H1 (cell line): Measurements from ENCODE around the gene LRRC15. TPM values are rescaled to one million over a fixed set of nuclear protein-coding genes. Genes with fewer than 3 reads are reported as not detected.

Experiments used
- CTCF ChIA-PET: fragments of 300-600 bp; sonication (Branson Sonifier 250); formaldehyde crosslinking; loops from one replicate; lab custom pipeline; 2021; ENCODE audit not compliant: partially characterized antibody; lab: Charles Lee
- POLR2A ChIA-PET: fragments of 300-600 bp; sonication (Branson Sonifier 250); formaldehyde crosslinking; loops from one replicate; lab custom pipeline; 2021; ENCODE audit warnings: inconsistent platforms; ENCODE audit not compliant: partially characterized antibody; lab: Charles Lee
- DNase-seq, 2 experiments: peaks; one replicate each; pipeline versions ENCODE4 v3.0.0 to v3.0.0-alpha.2; 2010 to 2022; ENCODE audit warnings: low spot score in 2 of 2, low read depth in 1 of 2, mixed read lengths in 1 of 2
- FAIRE-seq: peaks from 2 replicates; lab custom pipeline; 2011; peaks lifted over from hg19 to GRCh38; lab: Jason Lieb, UNC
- H2AFZ ChIP-seq: 2 replicates; pipeline ENCODE4 v1.8.1; 2012; ENCODE audit warnings: low read length, inconsistent platforms
- H2AK5ac ChIP-seq: 2 replicates; pipeline ENCODE4 v1.6.1; 2013; ENCODE audit warnings: low read depth, low read length
- H2BK120ac ChIP-seq: replicated peaks from 2 replicates; pipeline ENCODE3; 2013; ENCODE audit warnings: low read depth, low read length, inconsistent platforms
- H2BK12ac ChIP-seq: 2 replicates; pipeline ENCODE4 v1.6.1; 2013; ENCODE audit warnings: low read depth, low read length
- H2BK15ac ChIP-seq: 2 replicates; pipeline ENCODE4 v1.6.1; 2013; ENCODE audit warnings: low read length
- H2BK20ac ChIP-seq: 2 replicates; pipeline ENCODE4 v1.6.1; 2013; ENCODE audit warnings: low read length
- H2BK5ac ChIP-seq: 2 replicates; pipeline ENCODE4 v1.6.1; 2013; ENCODE audit warnings: low read depth, low read length
- H3K14ac ChIP-seq: 2 replicates; pipeline ENCODE4 v1.6.1; 2013; ENCODE audit warnings: inconsistent platforms; ENCODE audit not compliant: insufficient read length
- H3K18ac ChIP-seq: 2 replicates; pipeline ENCODE4 v1.6.1; 2013; ENCODE audit warnings: low read length; ENCODE audit errors: extremely low read depth
- H3K23ac ChIP-seq: 2 replicates; pipeline ENCODE4 v1.6.1; 2013; ENCODE audit warnings: inconsistent platforms; ENCODE audit not compliant: insufficient read length
- H3K23me2 ChIP-seq: 2 replicates; pipeline ENCODE4 v1.6.1; 2013; ENCODE audit warnings: low read depth, low read length
- H3K27ac ChIP-seq: 2 replicates; pipeline ENCODE4 v1.6.1; 2011; ENCODE audit warnings: low read depth, low read length, inconsistent platforms
- H3K27me3 ChIP-seq, 4 experiments: replicated peaks in 1 of 4; 1 replicate in 1 of 4; 2 replicates in 3 of 4; pipeline versions ENCODE4 v1.6.1 to v1.8.1; 2011 to 2013; ENCODE audit warnings: low read length in 3 of 4, mild to moderate bottlenecking in 3 of 4, inconsistent platforms in 2 of 4, mixed read lengths in 2 of 4, moderate library complexity in 1 of 4; ENCODE audit not compliant: control insufficient read depth in 3 of 4, insufficient read depth in 3 of 4; ENCODE audit errors: extremely low read depth in 1 of 4
- H3K36me3 ChIP-seq, 4 experiments: 2 replicates each; pipeline versions ENCODE4 v1.6.1 to v1.8.1; 2011 to 2013; ENCODE audit warnings: mild to moderate bottlenecking in 4 of 4, low read length in 3 of 4, moderate library complexity in 2 of 4, control low read depth in 1 of 4, inconsistent platforms in 1 of 4; ENCODE audit not compliant: insufficient read depth in 4 of 4, control insufficient read depth in 2 of 4
- H3K4ac ChIP-seq: replicated peaks from 2 replicates; pipeline ENCODE3; 2013; ENCODE audit warnings: low read length, low read depth, mixed read lengths, inconsistent platforms; ENCODE audit not compliant: insufficient read length
- H3K4me1 ChIP-seq, 4 experiments: replicated peaks in 1 of 4; 1 replicate in 1 of 4; 2 replicates in 3 of 4; pipeline versions ENCODE4 v1.6.1 to v1.8.1; 2011 to 2013; ENCODE audit warnings: low read length in 3 of 4, inconsistent platforms in 2 of 4, mixed read lengths in 1 of 4; ENCODE audit not compliant: insufficient read depth in 4 of 4, control insufficient read depth in 3 of 4
- H3K4me2 ChIP-seq, 2 experiments: 2 replicates each; pipeline versions ENCODE4 v1.6.1 to v1.8.1; 2011 to 2013; ENCODE audit warnings: low read depth in 2 of 2, low read length in 2 of 2, control low read depth in 1 of 2, inconsistent platforms in 1 of 2, mild to moderate bottlenecking in 1 of 2; ENCODE audit not compliant: insufficient read depth in 1 of 2
- H3K4me3 ChIP-seq, 4 experiments: fragments of 200-600, 300-600 bp in 1 of 4; sonication (generic), shearing (Covaris generic), sonication (Bioruptor Twin) in 1 of 4; 2 replicates each; pipeline versions ENCODE4 v1.5.1 to v1.8.1; 2011 to 2016; ENCODE audit warnings: low read length in 4 of 4, low read depth in 3 of 4, control low read depth in 2 of 4, inconsistent platforms in 2 of 4, mild to moderate bottlenecking in 2 of 4, mixed read lengths in 1 of 4, moderate library complexity in 1 of 4; ENCODE audit not compliant: insufficient read depth in 2 of 4; ENCODE audit errors: extremely low read depth in 1 of 4
- H3K56ac ChIP-seq: replicated peaks from 2 replicates; pipeline ENCODE3; 2013; ENCODE audit warnings: low read depth, mild to moderate bottlenecking, mixed read lengths, low read length, inconsistent platforms; ENCODE audit not compliant: insufficient read length
- H3K79me1 ChIP-seq: 2 replicates; pipeline ENCODE4 v1.6.1; 2013; ENCODE audit warnings: low read depth, low read length, control low read depth
- H3K79me2 ChIP-seq, 2 experiments: 2 replicates each; pipeline versions ENCODE4 v1.6.1 to v1.8.1; 2012 to 2013; ENCODE audit warnings: low read length in 2 of 2, mild to moderate bottlenecking in 2 of 2, inconsistent platforms in 1 of 2; ENCODE audit not compliant: insufficient read depth in 2 of 2, control insufficient read depth in 1 of 2
- H3K9ac ChIP-seq, 4 experiments: replicated peaks in 1 of 4; 1 replicate in 1 of 4; 2 replicates in 3 of 4; pipeline versions ENCODE4 v1.6.1 to v1.8.1; 2011 to 2013; ENCODE audit warnings: low read depth in 3 of 4, low read length in 3 of 4, control low read depth in 2 of 4, mild to moderate bottlenecking in 2 of 4, moderate library complexity in 2 of 4, inconsistent platforms in 1 of 4; ENCODE audit errors: extremely low read depth in 1 of 4
- H3K9me3 ChIP-seq, 2 experiments: 2 replicates each; pipeline versions ENCODE4 v1.6.1 to v1.8.1; 2012 to 2013; ENCODE audit warnings: mild to moderate bottlenecking in 2 of 2, moderate library complexity in 2 of 2, control low read depth in 1 of 2, inconsistent platforms in 1 of 2, low read depth in 1 of 2, low read length in 1 of 2, mixed read lengths in 1 of 2; ENCODE audit not compliant: insufficient read depth in 2 of 2
- H4K20me1 ChIP-seq, 2 experiments: replicated peaks in 1 of 2; 2 replicates each; pipeline versions ENCODE3 to v1.8.1; 2011 to 2013; ENCODE audit warnings: inconsistent platforms in 2 of 2, low read length in 2 of 2, mild to moderate bottlenecking in 1 of 2; ENCODE audit not compliant: insufficient read depth in 2 of 2, control insufficient read depth in 1 of 2
- H4K5ac ChIP-seq: 2 replicates; pipeline ENCODE4 v1.6.1; 2013; ENCODE audit warnings: low read length, low read depth, mixed read lengths, inconsistent platforms; ENCODE audit not compliant: insufficient read length
- H4K8ac ChIP-seq: 2 replicates; pipeline ENCODE4 v1.8.0; 2013; ENCODE audit warnings: mild to moderate bottlenecking, moderate library complexity, low read length, inconsistent platforms; ENCODE audit not compliant: insufficient read depth; ENCODE audit errors: extremely low read depth
- H4K91ac ChIP-seq: replicated peaks from 2 replicates; pipeline ENCODE3; 2013; ENCODE audit warnings: low read length, mixed read lengths, inconsistent platforms; ENCODE audit not compliant: insufficient read length
- GTF2F1 ChIP-seq: IDR thresholded peaks from 2 replicates; pipeline ENCODE4 v1.6.1; 2012; ENCODE audit warnings: low read depth, low read length, improper control_type of control experiment, borderline replicate concordance
- whole genome bisulfite sequencing, 2 experiments: shearing (Covaris generic) in 1 of 2; methylation state at CpG; one replicate each; pipeline versions ENCODE4 v1.1.6 to v1.1.7; 2013 to 2015; ENCODE audit warnings: low lambda C conversion rate in 2 of 2, mixed read lengths in 2 of 2, inconsistent platforms in 1 of 2, low coverage in 1 of 2, missing lambda C conversion rate in 1 of 2; ENCODE audit not compliant: insufficient replicate concordance in 2 of 2, insufficient coverage in 1 of 2, insufficient read length in 1 of 2; ENCODE audit errors: extremely low coverage in 1 of 2, missing lambda C conversion rate in 1 of 2; 5-methylcytosine and 5-hydroxymethylcytosine counted together
- polyA plus RNA-seq, 7 experiments: library from polyadenylated mRNA; depleted of rRNA in 3 of 7; stranded (reverse) in 5 of 7; unstranded in 2 of 7; fragments of >200 nt in 5 of 7; fragments of 200-250 nt in 2 of 7; gene quantifications; 1 replicate in 5 of 7; 2 replicates in 1 of 7; 4 replicates in 1 of 7; pipeline versions ENCODE4 v1.2.1 to v1.2.3, GENCODE V29; 2011 to 2013; ENCODE audit warnings: missing spikeins in 2 of 7, mixed read lengths in 2 of 7
- total RNA-seq: library from RNA; stranded (reverse); fragmentation: NEBNext Ultra II Directional; extraction: Animal tissue kit (Norgen Biotek cat#: 25700); gene quantifications from 2 replicates; pipeline ENCODE4 v1.2.1, GENCODE V29; 2021

The LRRC15 gene
- total and polyA plus RNA-seq, 2 of the 8 experiments (the other 6 are each of a cell fraction or from before 2014, with no cell fraction given) = 0.15 to 0.37 TPM

DNA sequence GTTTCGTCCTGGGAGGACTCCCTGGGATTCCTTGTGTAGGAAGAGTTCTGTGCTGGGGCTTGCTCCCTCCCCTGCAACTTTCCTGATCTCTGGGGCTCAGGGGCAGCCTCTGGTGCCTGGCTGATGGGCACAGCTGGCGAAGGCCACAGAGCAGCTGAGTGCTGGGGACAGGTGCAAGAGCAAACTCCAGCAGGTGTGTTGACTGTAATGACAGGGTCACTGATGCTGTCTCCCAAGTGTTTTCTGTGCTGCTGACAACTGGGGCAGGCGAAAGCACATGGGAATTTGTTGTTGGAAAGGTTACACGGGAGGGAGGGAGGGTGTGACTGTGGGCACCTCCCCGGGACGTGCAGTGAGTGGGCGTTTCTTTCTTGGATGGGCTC lies 40.0 kb downstream of the LRRC15 start:
- no peak overlapping the region for H3K18ac ChIP-seq
- no peak overlapping the region for H3K14ac ChIP-seq
- peak overlapping the region; percentile 25; the same call in 1 of the 2 replicates for H2BK20ac ChIP-seq
- no peak overlapping the region for H3K27ac ChIP-seq
- WGBS, 2 experiments = 81% methylated on average over 4 of the region's 7 CpGs; no CpG with 5 or more reads in 1 of the 2 experiments
- H4K5ac ChIP-seq = no peak overlapping the region
- DNase-seq (no peak), FAIRE-seq (no peak)
- H3K23me2 ChIP-seq = peaks cover 26% of the 10 kb centered on the region
- H3K27me3 ChIP-seq = peaks cover 0 to 24% (median 17%) of the 10 kb centered on the region in 4 experiments; a peak in 5 of 7 replicates
- CTCF ChIA-PET = interaction anchor here (1.2 to 2.4 kb wide), 9 partner anchors 9 to 239 kb away, joined by 3 to 37 read pairs (median 8); no protein-coding TSS in a partner anchor
- no peak overlapping the region for H3K4me2 ChIP-seq
- no peaks in the 10 kb centered on the region; a peak in 1 of 8 replicates for H3K36me3 ChIP-seq
- no peak overlapping the region for H2AFZ ChIP-seq
- H3K79me2 ChIP-seq = no peaks in the 10 kb centered on the region
- H2BK15ac ChIP-seq = no peak overlapping the region
- no peak overlapping the region for H3K23ac ChIP-seq
- POLR2A ChIA-PET = no interaction called here
- no peak overlapping the region for H2BK12ac ChIP-seq
- H4K20me1 ChIP-seq = peaks cover 0 to 21% of the 10 kb centered on the region in 2 experiments
- no peak overlapping the region for H3K9ac ChIP-seq
- peaks cover 14% of the 10 kb centered on the region for H3K79me1 ChIP-seq
- no peak overlapping the region for H3K56ac ChIP-seq
- no peak overlapping the region for H3K4ac ChIP-seq
- no peak overlapping the region for H4K91ac ChIP-seq
- H3K9me3 ChIP-seq = peaks cover 0 to 16% of the 10 kb centered on the region in 2 experiments; a peak in 1 of 4 replicates
- H2BK120ac ChIP-seq = no peak overlapping the region
- H4K8ac ChIP-seq = no peak overlapping the region
- H2AK5ac ChIP-seq = no peak overlapping the region
- TF ChIP-seq GTF2F1 = no peak
- peaks cover 0 to 2% (median 0%) of the 10 kb centered on the region in 4 experiments; a peak in 3 of 7 replicates for H3K4me1 ChIP-seq
- H2BK5ac ChIP-seq = no peak overlapping the region
- H3K4me3 ChIP-seq = no peak overlapping the region
